Endothelial cell of umbilical vein (primary cell): Measurements from ENCODE around the gene SUCLG2.

Source experiments
- CTCF ChIP-seq, 2 donors: IDR thresholded peaks; 1 replicate in 1 of 2; 2 replicates in 1 of 2; pipeline ENCODE4 v1.5.1; 2011; ENCODE audit warnings: low read length in 2 of 2, mild to moderate bottlenecking in 2 of 2, moderate library complexity in 2 of 2, control low read depth in 1 of 2, inconsistent platforms in 1 of 2, low read depth in 1 of 2; ENCODE audit not compliant: insufficient read depth in 1 of 2; ENCODE audit errors: extremely low read depth in 1 of 2
- EZH2 ChIP-seq: IDR thresholded peaks from 2 replicates; pipeline ENCODE4 v1.6.1; 2012; ENCODE audit warnings: borderline replicate concordance, low read depth, mild to moderate bottlenecking, moderate library complexity, low read length, inconsistent platforms; ENCODE audit not compliant: severe bottlenecking
- GATA2 ChIP-seq: IDR thresholded peaks from 2 replicates; pipeline ENCODE4 v1.7.0; 2011; ENCODE audit warnings: low read depth, mild to moderate bottlenecking, moderate library complexity, mixed read lengths, low read length; ENCODE audit not compliant: insufficient read length, insufficient read depth
- JUN ChIP-seq: IDR thresholded peaks from 2 replicates; pipeline ENCODE4 v1.6.1; 2011; ENCODE audit warnings: borderline replicate concordance, low read depth; ENCODE audit not compliant: insufficient read length, insufficient read depth
- POLR2A ChIP-seq: IDR thresholded peaks from 2 replicates; pipeline ENCODE4 v1.6.1; 2012; ENCODE audit warnings: low read depth, mild to moderate bottlenecking, control low read depth, low read length

GRCh38 chr3:67325231-67325630 lies 329.2 kb downstream of the SUCLG2 start:
- TF ChIP-seq GATA2 (no peak), CTCF (IDR thresholded peaks at IDR 0.05; ENCODE audit: extremely low read depth in 1 of 2, insufficient read depth in 1 of 2, low read depth in 1 of 2, low read length in 2 of 2) (no peak), JUN (no peak), EZH2 (no peak), POLR2A (no peak)
